Stimulated activated CD8-positive, alpha-beta memory T cell treated with anti-CD3 and anti-CD28 coated beads, Interleukin-15, amount 100 ng/mL, for 24 hours (primary cell): Measurements from ENCODE around the gene TNS1.

Experiments used
- DNase-seq: peaks from one replicate; pipeline ENCODE4 v3.0.0-alpha.2; 2020; ENCODE audit warnings: low read depth

The TNS1 gene

GRCh38 chr2:217942731-217943335, 60.0 kb downstream of the TNS1 start:
- DNase-seq: no peak

- no peak for DNase-seq
Measured at GRCh38 chr2:217941886-217942728, 60.7 kb downstream of the TNS1 start.

GRCh38 chr2:217941339-217941738, 61.5 kb downstream of the TNS1 start:
- DNase-seq: no peak

- DNase-seq: no peak
Measured at GRCh38 chr2:217940261-217941220, 62.3 kb downstream of the TNS1 start.

- DNase-seq: no peak
Measured at GRCh38 chr2:217939629-217940245, 63.1 kb downstream of the TNS1 start.

- no peak for DNase-seq
Measured at GRCh38 chr2:217939220-217939619, 63.6 kb downstream of the TNS1 start.

- no peak for DNase-seq
Measured at GRCh38 chr2:217938036-217938435, 64.8 kb downstream of the TNS1 start.

- DNase-seq: no peak
Measured at GRCh38 chr2:217937446-217937845, 65.3 kb downstream of the TNS1 start.

- DNase-seq: no peak
Measured at GRCh38 chr2:217936952-217937351, 65.8 kb downstream of the TNS1 start.

- DNase-seq: no peak
Measured at GRCh38 chr2:217935901-217936684, 66.7 kb downstream of the TNS1 start.

- no peak for DNase-seq
Measured at GRCh38 chr2:217935235-217935879, 67.4 kb downstream of the TNS1 start.

GRCh38 chr2:217934321-217935131, 68.3 kb downstream of the TNS1 start:
- DNase-seq: no peak

- DNase-seq: no peak
Measured at GRCh38 chr2:217933617-217933993, 69.2 kb downstream of the TNS1 start.

GRCh38 chr2:217932803-217933616, 69.8 kb downstream of the TNS1 start:
- DNase-seq: no peak

- no peak for DNase-seq
Measured at GRCh38 chr2:217931846-217932560, 70.8 kb downstream of the TNS1 start.

- DNase-seq: no peak
Measured at GRCh38 chr2:217930761-217931563, 71.8 kb downstream of the TNS1 start.
